Muscle of arm (tissue), 14 donors: ENCODE measurements around the gene FAM149B1. TPM values are rescaled to one million over a fixed set of nuclear protein-coding genes. Genes with fewer than 3 reads are reported as not detected.
"Not testable (repeated sequence)": the region's sequence is repeated elsewhere in the genome, so short reads cannot be mapped to it uniquely, and the experiment has no call there.

Source experiments
- DNase-seq: peaks from one replicate; pipeline ENCODE4 v3.0.0-alpha.2; 2013
- long read RNA-seq, 11 donors: transcript quantifications; one replicate each; lab custom pipeline, GENCODE V29; 2026
- polyA plus RNA-seq, 12 donors: library from polyadenylated mRNA; unstranded; fragments of 120-200 nt; gene quantifications; one replicate each; pipeline ENCODE4 v1.2.1, GENCODE V29; 2013; ENCODE audit not compliant: insufficient read length in 12 of 12

The FAM149B1 gene
- polyA plus RNA-seq: 10 to 100 TPM in 11 of 12 donors, not detected in 1; 19.7 to 41.7 (median 24.5) TPM
- long read RNA-seq, donor 1, transcript FAM149B1-208 (1 exons, 834 nt): major isoform, 5 of 68 reads
- long read RNA-seq, donor 1, partial matches to known transcripts: 37 of 68 reads
- long read RNA-seq, donor 1, other reads (novel, unspliced or antisense): 25 of 68 reads
- long read RNA-seq, donor 2: 0 reads
- long read RNA-seq, donor 3, partial matches to known transcripts: 5 of 6 reads
- long read RNA-seq, donor 3, other reads (novel, unspliced or antisense): 0 of 6 reads
- long read RNA-seq, donor 4, partial matches to known transcripts: 0 of 2 reads
- long read RNA-seq, donor 4, other reads (novel, unspliced or antisense): 0 of 2 reads
- long read RNA-seq, donor 5: 0 reads
- long read RNA-seq, donor 6, partial matches to known transcripts: 36 of 82 reads
- long read RNA-seq, donor 6, other reads (novel, unspliced or antisense): 43 of 82 reads
- long read RNA-seq, donor 7, partial matches to known transcripts: 8 of 17 reads
- long read RNA-seq, donor 7, other reads (novel, unspliced or antisense): 9 of 17 reads
- long read RNA-seq, donor 8, partial matches to known transcripts: 0 of 3 reads
- long read RNA-seq, donor 8, other reads (novel, unspliced or antisense): 0 of 3 reads
- long read RNA-seq, donor 9, partial matches to known transcripts: 13 of 33 reads
- long read RNA-seq, donor 9, other reads (novel, unspliced or antisense): 19 of 33 reads
- long read RNA-seq, donor 10, partial matches to known transcripts: 24 of 126 reads
- long read RNA-seq, donor 10, other reads (novel, unspliced or antisense): 102 of 126 reads
- long read RNA-seq, donor 11, partial matches to known transcripts: 38 of 71 reads
- long read RNA-seq, donor 11, other reads (novel, unspliced or antisense): 32 of 71 reads

GRCh38 chr10:73167783-73168464, at the start of gene FAM149B1, which contains the start of gene ECD:
Gene FAM149B1 (plus strand): TSS chr10:73168119. CDS start chr10:73168340, 221 bp downstream.
Gene ECD (minus strand): TSS chr10:73168008. CDS start chr10:73163937, 4,071 bp downstream.
- DNase-seq: peak; percentile 96

GRCh38 chr10:73119457-73119856, 48.5 kb upstream of the FAM149B1 start:
- DNase-seq: no peak

- DNase-seq: no peak
Observed at GRCh38 chr10:73119952-73120351, 48.0 kb upstream of the FAM149B1 start.

- DNase-seq: no peak
Observed at GRCh38 chr10:73126343-73126742, 41.6 kb upstream of the FAM149B1 start.

GRCh38 chr10:73131301-73131700, 36.6 kb upstream of the FAM149B1 start:
- DNase-seq: no peak

GRCh38 chr10:73131913-73132686, 35.8 kb upstream of the FAM149B1 start:
- no peak for DNase-seq

GRCh38 chr10:73134727-73135126, 33.2 kb upstream of the FAM149B1 start:
- no peak for DNase-seq

GRCh38 chr10:73136627-73137026, 31.3 kb upstream of the FAM149B1 start:
- DNase-seq: no peak

- no peak for DNase-seq
Observed at GRCh38 chr10:73139251-73139650, 28.7 kb upstream of the FAM149B1 start.

- no peak for DNase-seq
Observed at GRCh38 chr10:73141603-73142002, 26.3 kb upstream of the FAM149B1 start.

- DNase-seq: not testable (repeated sequence)
Observed at GRCh38 chr10:73150633-73151413, 17.1 kb upstream of the FAM149B1 start.

GRCh38 chr10:73152009-73152408, 15.9 kb upstream of the FAM149B1 start:
- DNase-seq: no peak

- no peak for DNase-seq
Observed at GRCh38 chr10:73156054-73156453, 11.9 kb upstream of the FAM149B1 start.

GRCh38 chr10:73159038-73159648, 8.8 kb upstream of the FAM149B1 start:
- peak; percentile 50 for DNase-seq

- DNase-seq: no peak
Observed at GRCh38 chr10:73161079-73161478, 6.8 kb upstream of the FAM149B1 start.

- no peak for DNase-seq
Observed at GRCh38 chr10:73161662-73162061, 6.3 kb upstream of the FAM149B1 start.

GRCh38 chr10:73163096-73163495, 4.8 kb upstream of the FAM149B1 start:
- no peak for DNase-seq

- DNase-seq: no peak
Observed at GRCh38 chr10:73166972-73167371, 947 bp upstream of the FAM149B1 start.

- no peak for DNase-seq
Observed at GRCh38 chr10:73167458-73167782, 499 bp upstream of the FAM149B1 start.

- peak; percentile 56 for DNase-seq
Observed at GRCh38 chr10:73168465-73168803, 515 bp downstream of the FAM149B1 start.
